CD4-positive, alpha-beta T cell treated with Interleukin-17A for 4 hours (primary cell): ENCODE measurements around the gene CDSN.
"Not testable (repeated sequence)": the region's sequence is repeated elsewhere in the genome, so short reads cannot be mapped to it uniquely, and the experiment has no call there.

Experiments used
- DNase-seq: peaks from one replicate; pipeline ENCODE4 v3.0.0-alpha.2; 2020; ENCODE audit warnings: mixed read lengths

CDSN gene, protein sequence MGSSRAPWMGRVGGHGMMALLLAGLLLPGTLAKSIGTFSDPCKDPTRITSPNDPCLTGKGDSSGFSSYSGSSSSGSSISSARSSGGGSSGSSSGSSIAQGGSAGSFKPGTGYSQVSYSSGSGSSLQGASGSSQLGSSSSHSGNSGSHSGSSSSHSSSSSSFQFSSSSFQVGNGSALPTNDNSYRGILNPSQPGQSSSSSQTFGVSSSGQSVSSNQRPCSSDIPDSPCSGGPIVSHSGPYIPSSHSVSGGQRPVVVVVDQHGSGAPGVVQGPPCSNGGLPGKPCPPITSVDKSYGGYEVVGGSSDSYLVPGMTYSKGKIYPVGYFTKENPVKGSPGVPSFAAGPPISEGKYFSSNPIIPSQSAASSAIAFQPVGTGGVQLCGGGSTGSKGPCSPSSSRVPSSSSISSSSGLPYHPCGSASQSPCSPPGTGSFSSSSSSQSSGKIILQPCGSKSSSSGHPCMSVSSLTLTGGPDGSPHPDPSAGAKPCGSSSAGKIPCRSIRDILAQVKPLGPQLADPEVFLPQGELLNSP

DNA sequence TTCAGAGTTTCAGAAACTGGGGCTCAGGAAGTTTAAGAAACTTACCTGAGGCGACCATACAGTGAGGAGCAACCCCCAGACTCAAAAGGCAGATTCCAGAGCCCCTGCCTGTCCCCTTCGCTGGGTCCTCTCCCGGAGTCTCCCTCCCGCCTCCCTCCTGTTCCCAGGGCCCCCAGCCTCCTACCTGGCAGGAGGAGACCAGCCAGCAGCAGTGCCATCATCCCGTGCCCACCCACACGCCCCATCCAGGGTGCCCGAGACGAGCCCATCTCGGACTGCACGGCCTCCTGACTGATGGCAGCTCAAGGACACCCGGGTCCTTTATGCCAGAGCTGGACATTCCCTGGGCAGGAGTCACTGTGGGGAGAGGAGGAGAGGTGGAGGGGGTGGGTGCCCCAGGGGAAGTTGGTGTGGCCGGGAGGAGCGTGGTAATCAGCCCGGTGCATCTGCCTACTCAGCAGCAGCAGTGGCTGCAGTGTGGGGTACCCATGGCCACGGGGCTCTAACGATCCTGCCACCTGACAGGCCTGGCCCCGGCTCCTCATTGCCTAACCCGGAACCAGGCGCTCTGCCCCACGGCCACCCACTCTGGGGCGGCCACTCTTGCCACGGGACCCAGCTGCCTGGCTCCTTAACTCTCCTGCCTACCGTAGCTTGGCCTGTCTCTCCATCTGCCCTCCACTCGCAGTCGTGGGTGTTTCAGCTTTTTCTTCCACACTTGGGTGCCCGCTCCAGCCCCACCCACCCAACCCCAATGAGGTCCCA lies at the start of gene CDSN:
Gene CDSN (minus strand): TSS at position 296 of the 765 bp plus-strand sequence. CDS start 27 bp downstream, at position 269.
- DNase-seq: no peak

DNA sequence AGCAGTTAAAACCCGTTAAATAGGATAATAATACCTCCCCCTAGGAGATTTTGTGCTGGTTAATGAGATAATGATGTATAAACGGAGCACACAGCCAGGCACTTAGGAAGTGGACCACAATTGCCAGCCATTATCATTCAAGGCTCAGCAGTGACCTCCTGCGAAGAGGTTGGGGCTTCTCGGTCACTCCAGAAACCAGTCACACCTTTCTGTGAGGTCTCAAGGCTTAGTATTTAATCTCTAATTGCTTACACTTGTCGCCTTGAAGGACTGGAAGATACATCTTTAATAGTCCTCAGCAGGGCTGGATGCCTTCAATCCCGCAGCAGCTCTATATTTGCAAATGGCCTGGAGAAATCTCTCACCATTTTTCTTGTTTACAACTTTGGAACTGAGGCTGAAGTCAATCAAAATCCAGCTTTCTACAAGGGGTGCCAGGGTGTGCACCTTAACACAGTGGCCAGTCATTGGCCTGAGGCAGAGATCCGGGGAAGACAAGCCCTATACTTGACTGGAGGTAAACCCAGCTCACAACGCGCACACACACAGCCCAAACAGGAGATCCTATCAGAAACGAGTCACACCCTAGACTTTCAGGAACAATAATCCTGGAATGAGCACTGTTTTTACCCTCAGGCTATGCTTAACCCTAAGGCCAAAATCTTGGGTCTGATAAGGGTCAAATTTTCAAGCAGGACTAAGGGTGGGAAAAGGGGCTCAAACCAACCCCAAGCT lies 49.0 kb upstream of the CDSN start:
- no peak for DNase-seq

- DNase-seq: no peak
Measured at GRCh38 chr6:31168606-31169005, 48.4 kb upstream of the CDSN start.

DNA sequence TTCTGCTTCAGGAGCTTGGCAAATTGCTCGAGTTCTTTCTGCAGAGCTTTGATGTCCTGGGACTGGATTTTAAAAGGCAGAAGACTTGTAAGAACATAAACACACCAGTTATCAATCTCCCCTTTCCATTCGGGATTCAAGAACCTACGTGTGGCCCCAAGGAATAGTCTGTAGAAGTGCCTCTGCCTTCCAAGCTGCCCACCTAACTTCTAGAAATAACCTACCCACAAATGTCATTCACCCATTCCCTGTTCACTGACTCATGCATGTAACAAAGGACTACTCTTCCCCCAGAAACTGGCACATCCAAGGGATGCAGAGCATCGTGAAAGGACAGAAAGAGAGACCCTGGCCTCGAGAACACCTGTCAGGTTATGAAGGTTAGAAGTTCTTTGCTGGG lies 45.7 kb upstream of the CDSN start:
- no peak for DNase-seq

GRCh38 chr6:31165064-31165832 lies 45.0 kb upstream of the CDSN start:
- DNase-seq: not testable (repeated sequence)

- not testable (repeated sequence) for DNase-seq
Measured at GRCh38 chr6:31164475-31165063, 44.3 kb upstream of the CDSN start.

DNA sequence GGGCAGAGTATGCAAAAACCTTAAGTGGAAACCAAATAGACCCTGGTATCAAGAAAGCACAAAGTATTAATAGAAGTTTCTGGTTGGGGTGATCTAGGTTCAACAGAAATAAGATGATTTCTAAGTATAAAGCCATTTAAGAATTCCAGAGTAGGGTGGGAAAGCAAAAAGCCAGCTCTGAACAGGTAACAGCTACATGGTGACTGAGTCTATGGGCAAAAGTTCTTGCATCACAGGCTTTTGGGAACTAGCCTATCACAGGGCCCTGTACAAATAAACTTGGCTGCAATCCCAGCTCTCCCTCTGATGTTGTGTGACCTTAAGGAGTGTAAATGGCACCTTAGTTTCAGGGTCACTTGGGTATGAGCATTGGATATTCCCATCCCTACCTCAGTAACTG lies 43.7 kb upstream of the CDSN start:
- DNase-seq: no peak

DNA sequence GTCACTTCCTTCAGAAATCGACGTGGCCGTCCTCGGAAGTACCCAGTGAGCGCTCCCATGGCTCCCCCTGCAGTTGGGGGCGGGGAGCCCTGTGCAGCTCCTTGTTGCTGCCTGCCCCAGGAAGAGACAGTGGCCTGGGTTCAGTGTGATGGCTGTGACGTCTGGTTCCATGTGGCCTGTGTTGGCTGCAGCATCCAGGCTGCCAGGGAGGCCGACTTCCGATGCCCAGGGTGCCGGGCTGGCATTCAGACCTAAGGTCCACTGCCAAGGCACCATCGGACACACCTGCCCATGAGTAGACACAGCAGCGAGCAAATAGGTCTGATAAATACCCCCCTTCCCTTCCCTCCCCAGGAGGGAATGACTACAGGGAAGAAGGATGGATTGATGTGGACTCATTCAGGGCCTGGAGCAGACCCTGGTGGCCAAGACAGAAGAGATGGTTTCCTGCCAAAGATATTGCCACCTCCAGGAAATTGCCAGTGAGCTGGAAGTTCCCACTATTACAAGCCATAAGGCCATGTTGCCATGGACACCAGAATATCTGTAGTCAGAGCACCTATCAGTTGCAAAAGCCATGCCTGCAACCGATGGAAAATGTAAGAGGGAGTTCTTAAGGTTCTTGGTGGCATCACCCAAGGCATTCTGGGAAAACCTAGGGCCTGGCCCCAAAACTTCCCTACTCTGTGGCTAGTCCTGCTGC lies 42.4 kb upstream of the CDSN start:
- DNase-seq: no peak

- no peak for DNase-seq
Measured at GRCh38 chr6:31161216-31162126, 41.2 kb upstream of the CDSN start.

DNA sequence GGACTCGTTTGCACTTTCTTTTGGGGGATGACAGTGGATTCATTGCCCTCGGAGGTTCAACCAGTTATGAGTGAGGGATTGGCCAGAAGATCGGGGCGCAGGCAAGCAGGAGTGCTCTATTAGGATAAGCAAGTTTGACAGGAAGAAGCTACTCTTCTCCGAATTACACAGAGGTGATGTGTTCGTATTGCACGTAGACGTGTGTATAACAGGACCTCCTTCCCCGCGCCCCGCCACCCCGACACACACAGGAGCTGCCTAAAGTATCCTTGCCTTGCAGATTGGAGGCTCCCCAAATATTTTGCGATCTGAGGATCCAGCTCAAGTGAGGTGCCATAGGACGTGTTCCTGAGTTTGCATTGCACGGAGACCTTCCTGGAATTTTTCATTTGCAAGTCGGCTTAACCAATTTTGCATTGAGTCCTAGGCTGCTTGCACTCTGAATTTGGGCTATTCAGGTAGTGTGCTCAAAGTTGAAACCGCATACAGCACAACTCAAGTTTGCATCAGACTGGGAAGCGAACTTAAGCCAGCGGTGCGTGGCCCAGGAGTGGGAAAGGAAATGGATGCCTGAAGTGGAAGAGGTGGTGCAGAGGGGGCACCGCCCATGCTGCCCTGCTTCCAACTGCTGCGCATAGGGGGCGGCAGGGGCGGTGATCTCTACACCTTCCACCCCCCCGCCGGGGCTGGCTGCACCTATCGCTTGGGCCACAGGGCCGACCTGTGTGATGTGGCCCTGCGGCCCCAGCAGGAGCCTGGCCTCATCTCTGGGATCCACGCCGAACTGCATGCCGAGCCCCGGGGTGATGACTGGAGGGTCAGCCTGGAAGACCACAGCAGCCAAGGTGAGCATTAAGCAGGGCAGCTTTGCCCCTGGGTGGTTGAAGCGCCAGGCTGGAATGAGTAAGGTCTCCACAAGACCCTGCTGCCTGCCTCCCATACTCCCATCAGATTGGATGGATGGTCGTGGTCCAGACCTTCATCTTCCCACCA lies 38.9 kb upstream of the CDSN start:
- DNase-seq: peak; percentile 31

- DNase-seq: peak; percentile 99
Measured at GRCh38 chr6:31158140-31158862, 38.1 kb upstream of the CDSN start, which contains the start of gene TCF19. TCF19 (plus strand) TSS chr6:31158589; CDS start chr6:31159470, 881 bp downstream.

GRCh38 chr6:31157513-31158139 lies 37.4 kb upstream of the CDSN start, which contains the start of gene CCHCR1:
CCHCR1 (minus strand) TSS chr6:31157802; CDS start chr6:31157600, 202 bp downstream.
- no peak for DNase-seq

DNA sequence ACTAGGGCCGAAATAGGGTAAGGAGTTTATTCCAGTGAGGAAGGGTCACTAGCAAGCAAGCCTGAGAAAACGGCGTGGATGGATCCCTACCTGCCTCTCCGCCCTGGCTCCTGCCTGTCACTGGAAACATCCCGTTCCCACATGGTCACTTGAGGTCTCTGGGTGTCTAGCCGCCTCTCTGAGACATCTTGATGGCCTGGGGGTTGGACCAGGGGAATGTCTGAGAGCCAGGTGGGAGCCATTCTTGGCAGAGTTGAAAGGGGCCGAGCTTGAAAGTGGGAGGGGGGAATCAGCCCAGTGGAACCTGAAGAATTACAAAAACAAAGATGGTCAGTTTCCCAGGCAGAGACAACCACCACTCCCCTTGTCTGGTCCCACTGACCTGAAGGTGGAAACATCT lies 36.4 kb upstream of the CDSN start:
- DNase-seq: no peak

DNA sequence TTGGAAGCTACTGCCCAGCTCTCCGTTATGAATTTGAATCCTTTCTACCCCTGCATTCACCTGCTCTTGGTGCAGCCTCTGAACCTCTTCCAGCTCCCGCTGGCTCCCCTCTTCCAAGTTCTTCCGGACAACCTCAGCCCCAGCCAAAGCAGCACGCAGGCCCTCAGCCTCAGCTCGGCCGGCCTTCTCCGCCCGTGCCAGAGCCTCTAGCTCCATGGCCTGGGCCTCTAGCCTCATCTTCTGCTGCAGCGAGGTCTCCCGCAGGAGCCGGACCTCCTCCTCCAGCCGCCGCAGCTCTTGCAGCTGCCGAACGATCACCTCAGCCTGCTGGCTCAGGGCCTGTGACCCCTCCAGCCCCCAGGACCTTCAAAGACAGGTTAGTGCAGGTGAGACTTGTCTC lies 34.2 kb upstream of the CDSN start:
- DNase-seq: no peak

DNA sequence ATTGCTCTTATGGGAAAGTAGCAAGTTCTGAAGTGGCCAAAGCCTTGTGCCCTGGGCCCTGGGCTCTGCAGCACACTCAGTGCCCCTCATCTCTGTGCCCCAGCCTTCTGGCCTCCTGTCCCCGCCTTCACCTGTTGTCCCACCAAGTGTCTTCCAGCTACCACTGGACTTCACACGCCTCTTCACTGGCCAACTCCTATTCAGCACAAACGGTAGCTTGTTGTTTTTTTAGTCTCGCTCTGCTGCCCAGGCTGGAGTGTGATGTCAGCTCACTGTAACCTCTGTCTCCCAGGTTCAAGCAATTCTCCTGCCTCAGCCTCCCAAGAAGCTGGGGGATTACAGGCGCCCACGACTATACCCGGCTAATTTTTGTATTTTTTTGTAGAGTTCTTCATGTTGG lies 32.5 kb upstream of the CDSN start:
- no peak for DNase-seq

GRCh38 chr6:31149827-31150447 lies 29.7 kb upstream of the CDSN start:
- no peak for DNase-seq

GRCh38 chr6:31145386-31145785 lies 25.1 kb upstream of the CDSN start:
- DNase-seq: no peak
